Activated CD4-positive, alpha-beta T cell treated with anti-CD3 and anti-CD28 coated beads, Interleukin-2, amount 50 U/mL, for 24 hours (primary cell): ENCODE results near the gene CAPN2.

ENCODE experiments used
- DNase-seq, 2 donors: peaks; one replicate each; pipeline ENCODE4 v3.0.0-alpha.2; 2020; ENCODE audit warnings: low read depth in 1 of 2, low spot score in 1 of 2

The CAPN2 gene

DNA sequence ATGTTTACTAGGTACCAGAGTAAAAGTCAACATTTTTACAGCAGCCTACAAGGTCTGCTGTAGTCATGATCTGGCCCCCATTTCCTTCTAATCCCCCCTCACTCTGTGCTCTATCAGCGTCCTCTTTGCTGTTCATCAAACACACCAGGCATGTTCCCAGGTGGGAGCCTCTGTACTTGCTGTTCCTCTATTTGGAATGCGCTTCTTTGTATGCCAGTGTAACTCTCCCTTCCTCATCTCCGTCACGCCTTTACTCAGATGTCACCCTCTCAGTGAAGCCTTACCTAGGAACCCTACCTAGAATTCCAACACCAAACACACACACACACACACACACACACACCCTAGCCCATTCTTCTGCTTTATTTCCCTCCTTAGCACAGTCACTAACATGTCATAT is 112.4 kb downstream of the CAPN2 start:
- no peak for DNase-seq
